ENCODE results near the gene NDST1. TPM values are rescaled to one million over a fixed set of nuclear protein-coding genes. Genes with fewer than 3 reads are reported as not detected.

The NDST1 gene
- total RNA-seq, 1 experiment from 2014 or later, result 19.5 TPM

- no peak for DNase-seq (ENCODE audit: extremely low read depth, low read depth)
Observed at GRCh38 chr5:150582241-150583109, 74.5 kb downstream of the NDST1 start.

DNA sequence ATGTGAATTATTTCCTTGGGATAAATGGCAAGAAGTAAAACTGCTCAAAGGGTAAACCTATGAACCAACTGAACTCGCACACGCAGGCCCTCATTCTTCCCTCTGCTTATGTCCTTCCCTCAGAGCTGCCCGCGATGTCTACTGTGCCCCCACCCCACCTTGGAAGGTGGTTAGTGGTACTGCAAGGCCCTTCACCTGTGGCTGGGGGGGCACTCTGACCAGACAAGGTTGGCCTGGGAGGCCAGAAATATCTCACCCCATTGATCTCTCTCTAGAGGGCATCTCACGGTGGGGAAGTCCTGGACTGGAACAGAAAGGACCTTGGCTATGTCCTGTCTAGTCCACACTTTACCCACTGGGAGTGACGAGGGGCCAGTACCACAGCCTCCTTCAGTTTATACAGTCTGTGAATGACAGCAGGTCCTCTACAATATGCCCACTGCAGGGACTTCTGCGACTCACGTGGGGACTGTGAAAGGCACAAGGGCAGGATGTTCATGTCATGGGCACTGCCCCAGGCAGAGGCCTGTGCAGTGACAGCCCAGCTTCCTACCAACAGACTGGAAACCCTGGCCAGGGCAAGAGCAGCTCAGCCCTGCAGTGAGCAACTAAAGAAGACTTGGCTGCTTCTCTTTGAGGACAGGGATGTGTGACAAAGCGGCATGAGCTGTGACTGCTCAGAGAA lies 75.8 kb downstream of the NDST1 start:
- no peak for DNase-seq (ENCODE audit: extremely low read depth, low read depth)

GRCh38 chr5:150584556-150585335 lies 76.8 kb downstream of the NDST1 start:
- DNase-seq (ENCODE audit: extremely low read depth, low read depth), result no peak

DNA sequence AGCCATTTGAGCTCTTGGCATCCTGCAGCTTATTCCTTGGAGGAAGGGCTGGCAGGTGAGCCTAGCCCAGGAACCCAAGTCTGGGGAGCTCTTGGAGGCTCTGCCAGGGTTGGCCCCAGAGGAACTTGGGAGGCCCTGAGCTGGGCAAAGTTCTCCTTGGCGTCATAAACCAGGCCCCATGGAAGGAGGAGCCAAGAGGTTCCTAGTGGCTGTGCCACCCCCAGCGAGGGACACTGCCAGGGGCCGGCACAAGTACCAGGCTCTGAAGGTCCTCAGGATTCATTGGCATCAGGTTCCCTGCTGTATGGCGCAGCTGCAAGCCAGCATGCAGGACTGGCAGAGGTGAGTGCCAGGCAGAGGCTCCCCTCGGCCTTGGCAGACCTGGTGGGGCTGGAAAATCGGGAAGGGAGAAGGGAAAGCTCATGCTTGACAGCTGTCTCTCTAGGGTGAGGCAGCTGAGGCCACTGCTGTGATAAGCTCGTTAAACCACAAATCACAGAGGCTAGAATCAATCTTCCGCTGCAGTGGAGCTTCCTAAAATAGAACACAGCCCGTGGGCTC lies 77.9 kb downstream of the NDST1 start:
- DNase-seq (ENCODE audit: extremely low read depth, low read depth), result no peak

DNA sequence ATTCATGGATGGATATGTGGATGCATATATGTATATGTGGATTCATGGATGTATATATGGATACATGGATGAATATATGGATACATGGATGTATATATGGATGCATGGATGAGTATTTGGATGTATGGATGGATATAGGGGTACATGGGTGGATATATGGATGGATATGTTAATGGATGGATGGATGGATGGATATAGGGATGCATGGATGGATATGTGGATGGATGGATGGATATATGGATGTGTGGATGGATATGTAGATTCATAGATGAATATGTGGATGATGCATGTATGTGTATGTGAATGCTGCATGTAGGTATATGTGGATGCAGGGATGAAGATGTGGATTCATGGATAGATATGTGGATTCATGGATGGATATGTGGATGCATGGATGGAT lies 79.1 kb downstream of the NDST1 start:
- no peak for DNase-seq (ENCODE audit: extremely low read depth, low read depth)

- no peak for DNase-seq (ENCODE audit: extremely low read depth, low read depth)
Observed at GRCh38 chr5:150587856-150588595, 80.1 kb downstream of the NDST1 start.

DNA sequence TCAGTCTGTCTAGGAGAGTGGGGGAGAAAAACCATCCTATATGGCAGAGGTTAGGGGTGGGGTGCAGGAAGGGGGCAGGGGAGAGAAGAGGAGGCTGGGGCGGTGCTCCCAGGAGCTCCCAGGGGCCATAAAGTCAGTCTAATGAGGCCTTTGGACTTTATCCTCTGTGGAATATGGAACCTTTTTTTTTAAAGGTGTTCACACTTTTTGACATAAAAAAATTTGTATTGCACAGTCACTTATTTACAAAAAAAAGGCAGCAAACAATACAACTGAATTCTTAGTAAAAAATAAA lies 80.6 kb downstream of the NDST1 start:
- no peak for DNase-seq (ENCODE audit: extremely low read depth, low read depth)

GRCh38 chr5:150589862-150590601 lies 82.1 kb downstream of the NDST1 start:
- no peak for DNase-seq (ENCODE audit: extremely low read depth, low read depth)

GRCh38 chr5:150590979-150591695 lies 83.2 kb downstream of the NDST1 start:
- DNase-seq (ENCODE audit: extremely low read depth, low read depth), result no peak

- DNase-seq (ENCODE audit: extremely low read depth, low read depth), result no peak
Observed at GRCh38 chr5:150593593-150593992, 85.7 kb downstream of the NDST1 start.

DNA sequence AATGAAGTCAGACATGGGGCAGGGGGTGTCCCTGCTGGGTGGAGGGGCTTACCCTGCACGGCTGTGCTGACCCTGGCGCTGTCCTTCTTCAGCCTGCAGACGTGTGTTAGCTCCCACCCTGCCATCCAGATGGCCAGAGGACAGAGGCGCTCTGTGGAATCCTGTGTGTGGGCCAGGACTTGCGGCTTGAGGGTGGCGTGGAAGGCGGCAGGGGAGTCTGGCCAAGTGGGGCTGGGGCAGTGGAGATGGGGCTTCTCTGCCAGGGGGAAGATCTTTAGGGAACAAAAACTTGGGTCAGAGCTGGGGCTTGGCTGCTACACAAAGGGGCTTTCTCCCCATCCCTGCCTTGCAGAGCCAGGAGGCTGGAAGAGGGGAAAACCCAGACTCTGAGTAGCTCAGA lies 86.1 kb downstream of the NDST1 start:
- no peak for DNase-seq (ENCODE audit: extremely low read depth, low read depth)

DNA sequence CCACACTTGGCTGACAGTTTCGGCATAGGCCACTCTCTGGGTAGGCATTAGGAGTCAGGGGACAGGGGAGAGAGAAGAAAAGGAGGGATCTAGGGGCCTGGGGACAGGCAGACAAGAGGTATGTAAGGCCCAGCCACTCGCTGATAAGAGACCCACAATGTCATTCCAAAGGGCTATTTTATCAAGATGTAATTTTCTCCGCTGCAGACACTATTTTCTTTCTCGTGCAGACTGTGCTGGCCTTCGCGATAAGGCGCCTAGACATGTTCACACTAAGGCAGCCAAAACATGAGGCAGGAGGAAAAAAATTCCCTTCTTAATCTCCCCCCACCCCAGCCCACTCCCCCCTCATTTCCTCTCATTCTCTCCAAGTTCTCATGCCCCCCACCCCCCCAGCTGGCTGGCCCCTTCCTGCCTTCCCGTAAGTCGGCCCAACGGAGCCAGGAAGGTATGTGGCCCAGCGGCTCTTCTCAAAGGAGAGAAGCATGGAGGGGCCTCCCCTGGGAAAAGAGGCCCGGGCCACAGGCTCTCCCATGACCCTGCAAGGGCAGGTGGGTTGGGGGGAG lies 87.6 kb downstream of the NDST1 start:
- no peak for DNase-seq (ENCODE audit: extremely low read depth, low read depth)

DNA sequence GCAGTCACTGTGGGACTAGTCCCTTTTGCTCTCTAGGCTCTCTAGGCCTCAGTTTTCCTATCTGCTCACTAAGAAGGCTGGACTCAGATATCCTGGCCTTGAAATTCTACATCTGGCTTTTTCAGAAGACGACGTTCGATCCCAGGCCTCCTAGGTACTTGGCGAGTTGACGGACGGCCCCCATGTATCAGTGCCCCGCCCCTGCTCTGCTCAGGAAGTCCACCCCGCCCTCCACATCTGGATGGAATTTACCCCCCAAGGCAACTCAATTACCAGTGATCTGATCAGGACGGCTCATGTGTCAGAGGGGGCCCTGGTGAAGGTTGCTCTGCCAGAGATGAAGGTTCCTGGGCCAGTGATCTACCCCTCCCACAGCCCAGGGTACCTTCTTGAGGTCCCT lies 88.4 kb downstream of the NDST1 start:
- DNase-seq (ENCODE audit: extremely low read depth, low read depth), result no peak

DNA sequence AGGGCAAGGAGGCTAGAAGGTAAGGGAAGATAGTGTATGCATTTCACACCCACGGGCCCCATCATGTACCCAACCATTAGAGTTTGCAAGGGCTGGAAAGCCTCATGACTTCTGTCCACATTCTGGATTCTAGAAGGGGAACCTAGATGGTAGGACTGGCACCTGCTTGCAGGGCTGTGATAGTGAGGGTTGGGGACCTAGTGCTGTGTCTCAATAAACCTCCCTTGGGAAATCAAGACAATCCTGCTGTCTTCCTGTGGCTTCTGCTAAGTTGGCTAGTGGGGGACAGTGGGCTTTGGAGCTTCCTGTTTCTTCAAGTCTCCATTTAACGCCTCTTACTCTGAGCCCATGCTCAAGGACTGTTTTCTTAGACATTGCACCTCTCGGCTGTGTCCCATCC lies 88.9 kb downstream of the NDST1 start:
- no peak for DNase-seq (ENCODE audit: extremely low read depth, low read depth)

DNA sequence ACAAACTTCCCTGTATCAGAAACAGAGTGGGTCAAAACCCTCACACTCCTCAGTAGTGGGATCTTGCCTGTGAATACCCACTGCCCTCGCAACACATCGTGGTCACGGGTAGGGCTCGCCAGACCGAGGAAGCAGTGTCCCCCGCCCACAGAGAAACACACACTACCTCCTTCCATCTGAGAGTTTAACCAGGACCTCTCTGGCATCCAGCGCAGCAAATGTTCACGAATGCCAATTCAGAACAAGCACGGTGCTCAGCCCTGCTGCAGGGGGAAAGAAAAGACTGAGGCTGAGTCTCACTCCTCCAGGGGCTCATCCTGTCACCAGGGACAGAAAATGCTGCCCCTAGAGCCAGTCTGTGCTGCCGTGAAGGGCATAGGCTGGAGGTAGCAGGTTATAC lies 90.1 kb downstream of the NDST1 start:
- DNase-seq (ENCODE audit: extremely low read depth, low read depth), result no peak

GRCh38 chr5:150598821-150599273 lies 90.9 kb downstream of the NDST1 start:
- no peak for DNase-seq (ENCODE audit: extremely low read depth, low read depth)

GRCh38 chr5:150599281-150599680 lies 91.3 kb downstream of the NDST1 start:
- DNase-seq (ENCODE audit: extremely low read depth, low read depth), result no peak

GRCh38 chr5:150599917-150600511 lies 92.1 kb downstream of the NDST1 start:
- peak; percentile 11 for DNase-seq (ENCODE audit: extremely low read depth, low read depth)
